ENCODE results near the gene SMIM22. TPM values are rescaled to one million over a fixed set of nuclear protein-coding genes. Genes with fewer than 3 reads are reported as not detected.

SMIM22 gene
- total RNA-seq, 2 donors from 2014 or later = not detected

DNA sequence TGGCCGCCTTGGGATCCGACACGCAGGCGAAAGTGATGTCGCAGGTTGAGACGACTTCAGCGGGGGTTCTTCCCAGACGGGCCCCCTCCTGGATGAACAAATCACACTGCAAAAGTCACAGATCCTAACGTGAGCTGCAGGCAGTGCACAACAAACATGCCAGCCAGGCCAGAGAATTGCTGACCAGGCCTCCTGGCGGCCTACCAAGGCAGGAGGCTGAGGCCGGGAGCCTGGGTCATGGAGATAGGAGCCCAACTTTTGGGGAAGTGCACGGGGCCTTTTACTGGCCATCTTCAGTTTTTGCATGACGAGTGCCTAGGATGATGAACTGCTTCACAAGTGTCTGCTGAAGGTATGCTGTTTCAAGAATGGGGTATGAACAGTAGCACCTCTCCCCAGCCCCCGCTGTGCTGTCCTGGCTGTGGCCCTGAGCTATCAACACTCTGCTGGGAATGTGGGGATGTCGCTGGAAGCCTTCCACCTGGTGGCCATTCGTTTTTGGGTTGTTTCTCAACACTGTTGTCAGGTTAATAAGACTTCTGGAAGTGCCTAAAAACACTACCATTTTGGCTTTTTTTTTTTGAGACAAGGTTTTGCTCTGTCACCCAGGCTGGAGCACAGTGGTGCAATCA lies 19.5 kb downstream of the SMIM22 start:
- Mint-ChIP-seq H3K4me3 (no peak overlapping the region), H3K9me3 (no peaks in the 10 kb centered on the region), H3K36me3 (ENCODE audit: low read depth) (peaks cover 67% of the 10 kb centered on the region), H3K4me1 (no peaks in the 10 kb centered on the region), H3K27ac (no peak overlapping the region), H3K27me3 (ENCODE audit: insufficient read depth) (no peaks in the 10 kb centered on the region)
- DNase-seq = peak; percentile 67
- Histone ChIP-seq H3K27ac (ENCODE audit: low read depth, low read length) (no peak overlapping the region), H3K4me1 (ENCODE audit: control insufficient read depth, insufficient read depth, low read length) (no peaks in the 10 kb centered on the region), H3K27me3 (ENCODE audit: control insufficient read depth, insufficient read depth, low read length, poor library complexity, severe bottlenecking) (no peaks in the 10 kb centered on the region), H3K9me3 (ENCODE audit: control insufficient read depth, low read length) (no peaks in the 10 kb centered on the region), H3K36me3 (ENCODE audit: control insufficient read depth, insufficient read depth, low read length) (peaks cover 66% of the 10 kb centered on the region), H3K4me3 (ENCODE audit: low read length) (no peak overlapping the region), H3K9ac (ENCODE audit: extremely low read depth, low read length, poor library complexity, severe bottlenecking) (no peak overlapping the region)
- 93 to 95% methylated on average over 15 to 16 of the region's 16 CpGs for WGBS, 2 experiments (ENCODE audit: insufficient coverage in 1 of 2, insufficient read length in 1 of 2)
- TF ChIP-seq, protein P1, sequence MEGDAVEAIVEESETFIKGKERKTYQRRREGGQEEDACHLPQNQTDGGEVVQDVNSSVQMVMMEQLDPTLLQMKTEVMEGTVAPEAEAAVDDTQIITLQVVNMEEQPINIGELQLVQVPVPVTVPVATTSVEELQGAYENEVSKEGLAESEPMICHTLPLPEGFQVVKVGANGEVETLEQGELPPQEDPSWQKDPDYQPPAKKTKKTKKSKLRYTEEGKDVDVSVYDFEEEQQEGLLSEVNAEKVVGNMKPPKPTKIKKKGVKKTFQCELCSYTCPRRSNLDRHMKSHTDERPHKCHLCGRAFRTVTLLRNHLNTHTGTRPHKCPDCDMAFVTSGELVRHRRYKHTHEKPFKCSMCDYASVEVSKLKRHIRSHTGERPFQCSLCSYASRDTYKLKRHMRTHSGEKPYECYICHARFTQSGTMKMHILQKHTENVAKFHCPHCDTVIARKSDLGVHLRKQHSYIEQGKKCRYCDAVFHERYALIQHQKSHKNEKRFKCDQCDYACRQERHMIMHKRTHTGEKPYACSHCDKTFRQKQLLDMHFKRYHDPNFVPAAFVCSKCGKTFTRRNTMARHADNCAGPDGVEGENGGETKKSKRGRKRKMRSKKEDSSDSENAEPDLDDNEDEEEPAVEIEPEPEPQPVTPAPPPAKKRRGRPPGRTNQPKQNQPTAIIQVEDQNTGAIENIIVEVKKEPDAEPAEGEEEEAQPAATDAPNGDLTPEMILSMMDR (conservative IDR thresholded peaks at IDR 0.05) = peak; percentile 57

DNA sequence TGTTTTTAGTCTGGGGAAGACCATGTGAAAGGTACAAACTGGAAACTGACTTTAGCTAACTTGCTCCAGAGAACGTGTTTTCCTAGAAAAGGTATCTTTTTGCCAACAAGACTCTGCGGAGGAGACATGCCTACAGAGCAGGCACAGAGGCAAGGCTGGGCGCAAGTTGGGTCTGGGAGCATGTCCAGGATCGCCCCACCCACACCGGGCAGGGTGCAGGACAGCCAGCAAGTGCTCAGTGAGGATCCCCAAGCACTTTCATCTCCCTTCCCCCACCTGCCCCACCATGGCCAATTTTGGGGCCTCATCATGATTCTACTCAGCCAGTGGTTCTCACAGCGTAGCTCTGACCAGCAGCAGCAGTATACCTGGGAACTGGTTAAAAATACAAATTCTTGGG lies 25.5 kb downstream of the SMIM22 start:
- Histone ChIP-seq H3K36me3 (ENCODE audit: control insufficient read depth, insufficient read depth, low read length) (peaks cover 77% of the 10 kb centered on the region), H3K9ac (ENCODE audit: extremely low read depth, low read length, poor library complexity, severe bottlenecking) (no peak overlapping the region), H3K27me3 (ENCODE audit: control insufficient read depth, insufficient read depth, low read length, poor library complexity, severe bottlenecking) (no peaks in the 10 kb centered on the region), H3K4me1 (ENCODE audit: control insufficient read depth, insufficient read depth, low read length) (no peaks in the 10 kb centered on the region), H3K4me3 (ENCODE audit: low read length) (no peak overlapping the region), H3K9me3 (ENCODE audit: control insufficient read depth, low read length) (no peaks in the 10 kb centered on the region), H3K27ac (ENCODE audit: low read depth, low read length) (no peak overlapping the region)
- no peak for DNase-seq
- H3K27ac Mint-ChIP-seq = no peak overlapping the region
- peaks cover 8% of the 10 kb centered on the region for H3K4me1 Mint-ChIP-seq
- WGBS, 2 experiments (ENCODE audit: insufficient coverage in 1 of 2, insufficient read length in 1 of 2) = 95 to 100% methylated on average over 5 to 6 of the region's 6 CpGs
- H3K4me3 Mint-ChIP-seq = no peak overlapping the region
- H3K9me3 Mint-ChIP-seq = no peaks in the 10 kb centered on the region
- peaks cover 68% of the 10 kb centered on the region for H3K36me3 Mint-ChIP-seq (ENCODE audit: low read depth)
- H3K27me3 Mint-ChIP-seq (ENCODE audit: insufficient read depth) = no peaks in the 10 kb centered on the region
- TF ChIP-seq, protein P1 (conservative IDR thresholded peaks at IDR 0.05) = no peak

DNA sequence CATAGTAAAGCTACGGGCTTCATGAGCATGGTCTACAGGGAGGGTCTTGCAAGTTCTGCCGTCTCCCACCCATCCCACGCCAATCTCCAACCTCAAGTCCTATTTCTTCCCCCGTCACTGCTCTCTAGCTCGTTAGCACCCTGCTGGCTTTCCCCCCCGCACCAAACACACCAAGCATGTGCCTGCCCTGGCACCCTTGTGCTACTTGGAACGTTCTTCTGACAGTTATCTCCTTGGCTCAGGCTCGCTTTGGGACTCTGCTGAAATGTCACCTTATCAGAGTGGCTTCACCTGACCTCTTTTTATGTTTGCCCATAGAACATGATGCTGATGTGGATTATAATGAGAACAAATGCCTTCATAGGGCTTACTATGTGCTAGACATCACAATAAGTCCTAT lies 30.0 kb downstream of the SMIM22 start:
- no peak overlapping the region for H3K4me3 ChIP-seq (ENCODE audit: low read length)
- H3K9me3 ChIP-seq (ENCODE audit: control insufficient read depth, low read length) = no peaks in the 10 kb centered on the region
- no peaks in the 10 kb centered on the region for H3K27me3 ChIP-seq (ENCODE audit: control insufficient read depth, insufficient read depth, low read length, poor library complexity, severe bottlenecking)
- H3K36me3 ChIP-seq (ENCODE audit: control insufficient read depth, insufficient read depth, low read length) = peaks cover 91% of the 10 kb centered on the region
- H3K9me3 Mint-ChIP-seq = no peaks in the 10 kb centered on the region
- H3K36me3 Mint-ChIP-seq (ENCODE audit: low read depth) = peaks cover 68% of the 10 kb centered on the region
- no peaks in the 10 kb centered on the region for H3K4me1 ChIP-seq (ENCODE audit: control insufficient read depth, insufficient read depth, low read length)
- 94 to 100% methylated on average over 3 to 8 of the region's 8 CpGs for WGBS, 2 experiments (ENCODE audit: insufficient coverage in 1 of 2, insufficient read length in 1 of 2)
- H3K4me1 Mint-ChIP-seq = peaks cover 8% of the 10 kb centered on the region
- TF ChIP-seq, protein P1 (conservative IDR thresholded peaks at IDR 0.05) = no peak
- no peak overlapping the region for H3K9ac ChIP-seq (ENCODE audit: extremely low read depth, low read length, poor library complexity, severe bottlenecking)
- no peak overlapping the region for H3K27ac Mint-ChIP-seq
- no peak overlapping the region for H3K4me3 Mint-ChIP-seq
- H3K27ac ChIP-seq (ENCODE audit: low read depth, low read length) = no peak overlapping the region
- no peak for DNase-seq
- H3K27me3 Mint-ChIP-seq (ENCODE audit: insufficient read depth) = no peaks in the 10 kb centered on the region

Data from endodermal cell (in vitro differentiated cells).